Adrenal gland (tissue), 5 donors: Measurements from ENCODE around the gene PRIMA1.

Experiments used
- POLR2A ChIP-seq, 2 donors: fragments of 450-650 bp; IDR thresholded peaks; one replicate each; pipeline ENCODE4 v1.6.1; 2017; ENCODE audit warnings: antibody characterized with exemption in 2 of 2, mild to moderate bottlenecking in 2 of 2, moderate library complexity in 1 of 2
- TF ChIP-seq, protein P1 (sequence below), 6 experiments: fragments of 450-650 bp in 4 of 6; fragments of 200-600 bp in 2 of 6; sonication (generic) in 1 of 6; IDR thresholded peaks; 1 replicate in 5 of 6; 2 replicates in 1 of 6; pipeline versions ENCODE4 v1.5.1 to v1.8.0; 2016 to 2021; ENCODE audit warnings: antibody characterized with exemption in 6 of 6, mild to moderate bottlenecking in 2 of 6, moderate library complexity in 1 of 6
- donor health status: DM: no; HTN: no; CAD: no.

DNA sequence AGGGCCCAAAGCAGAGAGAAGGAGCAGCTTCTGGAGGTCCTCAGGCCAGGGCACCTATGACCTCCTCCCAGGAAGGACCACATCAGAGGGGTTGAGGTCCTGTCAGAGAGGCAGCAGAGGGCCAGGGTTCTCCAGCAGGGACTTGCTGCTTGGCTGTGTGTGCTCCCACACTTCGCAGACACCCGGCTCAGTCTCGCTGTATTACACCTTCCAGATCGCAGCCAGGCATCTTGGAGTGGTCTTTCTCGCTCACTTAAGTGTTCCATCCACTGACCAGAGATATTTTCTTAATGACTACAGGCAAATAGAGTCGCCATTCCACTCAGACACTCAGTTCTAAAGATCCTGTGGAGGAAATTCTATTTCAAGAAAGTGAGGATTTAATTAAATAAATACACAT, 84.3 kb downstream of the PRIMA1 start:
- TF ChIP-seq, protein P1, sequence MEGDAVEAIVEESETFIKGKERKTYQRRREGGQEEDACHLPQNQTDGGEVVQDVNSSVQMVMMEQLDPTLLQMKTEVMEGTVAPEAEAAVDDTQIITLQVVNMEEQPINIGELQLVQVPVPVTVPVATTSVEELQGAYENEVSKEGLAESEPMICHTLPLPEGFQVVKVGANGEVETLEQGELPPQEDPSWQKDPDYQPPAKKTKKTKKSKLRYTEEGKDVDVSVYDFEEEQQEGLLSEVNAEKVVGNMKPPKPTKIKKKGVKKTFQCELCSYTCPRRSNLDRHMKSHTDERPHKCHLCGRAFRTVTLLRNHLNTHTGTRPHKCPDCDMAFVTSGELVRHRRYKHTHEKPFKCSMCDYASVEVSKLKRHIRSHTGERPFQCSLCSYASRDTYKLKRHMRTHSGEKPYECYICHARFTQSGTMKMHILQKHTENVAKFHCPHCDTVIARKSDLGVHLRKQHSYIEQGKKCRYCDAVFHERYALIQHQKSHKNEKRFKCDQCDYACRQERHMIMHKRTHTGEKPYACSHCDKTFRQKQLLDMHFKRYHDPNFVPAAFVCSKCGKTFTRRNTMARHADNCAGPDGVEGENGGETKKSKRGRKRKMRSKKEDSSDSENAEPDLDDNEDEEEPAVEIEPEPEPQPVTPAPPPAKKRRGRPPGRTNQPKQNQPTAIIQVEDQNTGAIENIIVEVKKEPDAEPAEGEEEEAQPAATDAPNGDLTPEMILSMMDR (IDR thresholded peaks at IDR 0.05), result no peak
- TF ChIP-seq POLR2A (IDR thresholded peaks at IDR 0.05), result no peak
